ELF-1 (cell line): Measurements from ENCODE around the gene PSD4.

Source experiments
- DNase-seq: peaks from one replicate; pipeline ENCODE4 v3.0.0-alpha.2; 2016; ENCODE audit warnings: low read depth, low spot score

Gene PSD4

GRCh38 chr2:113184531-113185230 is 10.9 kb downstream of the PSD4 start:
- DNase-seq = no peak

- no peak for DNase-seq
Observed at GRCh38 chr2:113185664-113186432, 12.1 kb downstream of the PSD4 start.

- DNase-seq = no peak
Observed at GRCh38 chr2:113186433-113186796, 12.6 kb downstream of the PSD4 start.

DNA sequence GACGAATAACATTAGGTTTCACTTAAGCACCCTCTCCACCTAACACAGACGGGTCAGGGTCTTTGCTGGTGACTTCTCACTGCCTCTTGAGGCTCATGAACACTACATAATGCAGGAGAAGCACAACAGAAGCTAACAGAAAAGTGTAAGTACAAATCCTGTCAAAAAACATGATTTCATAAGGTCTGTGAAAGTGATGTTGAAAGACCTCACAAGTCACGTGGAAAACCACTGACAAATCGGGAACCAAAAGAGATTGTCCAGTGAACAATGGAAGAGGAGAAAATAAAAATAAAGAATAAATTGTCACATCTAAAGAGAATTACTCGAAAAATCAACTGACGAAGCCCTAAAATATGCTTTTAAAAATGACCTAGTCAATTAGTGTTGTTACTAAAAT is 14.0 kb downstream of the PSD4 start:
- no peak for DNase-seq

DNA sequence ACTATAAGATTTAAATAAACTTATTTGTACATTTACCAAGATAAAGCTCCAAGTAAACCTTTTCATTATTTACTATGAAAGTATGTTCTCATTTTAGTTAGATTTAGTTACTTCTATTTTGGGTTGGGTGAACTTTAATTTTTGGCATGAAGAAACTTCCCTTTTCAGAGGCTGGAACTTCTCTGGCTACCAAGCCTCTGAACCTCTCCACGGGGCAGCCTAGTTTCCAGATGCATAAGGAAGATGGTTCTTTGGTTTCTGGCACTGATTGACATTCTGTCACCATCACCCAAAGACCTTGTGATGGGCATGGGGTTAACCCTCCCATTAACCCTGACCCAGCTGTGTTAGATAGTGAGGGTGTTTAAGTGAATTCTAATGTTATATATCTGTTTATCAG is 17.1 kb downstream of the PSD4 start:
- DNase-seq = no peak

- DNase-seq = peak; percentile 81
Observed at GRCh38 chr2:113192459-113193100, 18.8 kb downstream of the PSD4 start.

- DNase-seq = no peak
Observed at GRCh38 chr2:113195923-113196501, 22.2 kb downstream of the PSD4 start.

- no peak for DNase-seq
Observed at GRCh38 chr2:113196839-113197238, 23.1 kb downstream of the PSD4 start.

DNA sequence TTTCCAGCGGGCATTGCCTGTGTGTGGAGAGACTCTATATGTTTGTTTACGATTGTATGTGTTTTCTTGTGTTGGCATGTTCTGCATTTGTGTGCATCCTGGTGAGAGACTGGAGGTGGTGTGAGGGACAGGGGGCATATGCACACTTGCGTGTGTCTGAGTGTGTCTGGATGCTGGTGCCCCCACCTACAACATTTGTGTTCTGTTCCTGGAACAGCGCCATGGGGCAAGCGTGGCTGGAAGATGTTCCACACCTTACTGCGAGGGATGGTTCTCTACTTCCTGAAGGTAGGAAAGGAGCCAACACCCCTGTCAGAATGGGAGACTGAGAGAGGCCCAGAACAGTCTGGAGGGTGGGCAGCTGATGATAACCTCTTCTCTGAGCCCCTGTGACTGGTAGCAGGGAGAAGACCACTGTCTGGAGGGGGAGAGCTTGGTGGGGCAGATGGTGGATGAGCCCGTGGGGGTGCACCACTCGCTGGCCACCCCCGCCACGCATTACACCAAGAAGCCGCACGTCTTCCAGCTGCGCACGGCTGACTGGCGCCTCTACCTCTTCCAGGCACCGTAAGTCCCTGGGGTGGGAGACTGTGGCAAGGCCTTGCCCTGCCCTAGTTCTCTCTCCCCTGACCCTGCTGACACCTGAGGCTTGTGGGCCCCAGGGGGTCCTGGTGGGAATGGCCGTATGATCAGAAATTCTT is 23.7 kb downstream of the PSD4 start:
- no peak for DNase-seq

DNA sequence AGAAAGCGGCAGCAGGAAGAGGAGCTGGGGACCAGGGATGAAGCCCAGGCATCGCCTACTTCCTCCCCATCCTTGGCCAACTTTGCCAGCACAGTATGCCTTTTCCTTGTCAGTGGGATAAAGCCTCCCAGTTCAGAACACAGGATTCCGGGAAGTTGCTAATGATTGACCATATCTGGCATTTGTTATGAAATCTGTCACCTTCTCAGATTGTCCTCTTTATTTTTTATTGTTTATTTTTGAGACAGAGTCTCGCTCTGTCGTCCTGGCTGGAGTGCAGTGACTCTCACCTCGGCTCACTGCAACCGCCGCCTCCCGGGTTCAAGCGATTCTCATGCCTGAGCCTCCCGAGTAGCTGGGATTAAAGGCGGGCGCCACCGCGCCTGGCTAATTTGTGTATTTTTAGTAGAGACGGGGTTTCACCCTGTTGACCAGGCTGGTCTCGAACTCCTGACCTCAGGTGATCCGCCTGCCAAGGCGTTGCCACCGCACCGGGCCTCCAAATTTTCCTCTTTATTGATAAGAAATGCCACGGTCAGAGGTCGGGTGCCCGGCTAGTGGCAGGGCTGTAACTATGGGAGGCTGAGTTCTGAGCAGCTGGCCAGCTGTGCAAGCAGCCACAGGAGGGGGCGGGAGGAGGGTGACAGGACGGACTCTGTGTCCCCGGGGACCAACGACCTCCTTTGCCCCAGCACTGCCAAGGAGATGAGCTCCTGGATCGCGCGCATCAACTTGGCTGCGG is 24.4 kb downstream of the PSD4 start:
- DNase-seq = no peak

GRCh38 chr2:113198790-113199612 is 25.2 kb downstream of the PSD4 start:
- DNase-seq = peak; percentile 89

DNA sequence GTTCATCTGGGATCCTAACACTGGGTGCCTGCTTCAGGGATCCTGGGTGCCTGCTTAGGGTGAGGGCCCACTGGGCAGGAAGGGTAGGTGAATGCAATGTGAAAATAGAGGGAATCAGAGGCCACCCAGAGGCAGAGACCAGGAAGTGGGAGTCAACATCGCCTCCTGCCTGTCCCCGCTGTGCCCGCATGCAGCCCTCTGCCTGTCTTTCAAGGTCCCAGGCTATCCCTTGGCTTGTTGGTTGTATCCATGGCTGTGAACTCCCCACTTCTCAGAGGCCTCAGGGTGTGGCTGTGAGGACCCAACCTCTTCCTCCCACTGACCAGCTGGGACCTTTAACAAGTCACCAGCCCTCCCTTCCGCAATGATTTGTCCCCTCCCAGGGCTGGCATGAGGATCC is 26.5 kb downstream of the PSD4 start:
- DNase-seq = peak; percentile 31

DNA sequence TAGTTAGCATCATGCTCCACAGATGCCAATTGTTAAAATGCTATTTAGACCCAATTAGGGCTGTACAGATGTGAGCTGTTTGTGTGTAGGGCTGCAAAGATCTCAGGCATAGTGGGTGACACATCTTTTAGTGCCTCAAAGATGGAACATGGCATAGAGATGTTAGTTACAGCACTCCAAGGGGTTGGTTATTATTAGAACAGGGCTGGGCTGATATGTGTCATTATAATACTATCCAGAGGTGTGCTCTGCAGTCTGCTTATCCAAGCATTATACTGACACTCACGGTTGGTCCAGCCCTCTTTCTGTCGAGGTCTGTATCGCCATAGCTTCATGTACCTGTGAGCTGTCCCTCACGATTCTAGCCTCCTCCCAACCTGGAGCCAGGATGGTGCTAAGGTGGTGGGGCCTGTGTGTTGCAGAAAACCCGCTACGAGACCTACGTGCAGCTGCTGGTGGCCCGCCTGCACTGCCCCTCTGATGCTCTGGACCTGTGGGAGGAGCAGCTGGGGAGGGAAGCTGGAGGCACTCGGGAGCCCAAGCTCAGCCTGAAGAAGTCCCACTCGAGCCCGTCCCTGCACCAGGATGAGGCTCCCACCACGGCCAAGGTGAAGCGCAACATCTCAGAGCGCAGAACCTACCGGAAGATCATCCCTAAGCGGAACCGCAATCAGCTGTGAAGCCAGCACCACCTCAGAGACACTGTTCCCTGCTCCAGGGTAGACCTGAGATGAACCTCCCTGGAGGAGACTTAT is 27.1 kb downstream of the PSD4 start:
- no peak for DNase-seq

DNA sequence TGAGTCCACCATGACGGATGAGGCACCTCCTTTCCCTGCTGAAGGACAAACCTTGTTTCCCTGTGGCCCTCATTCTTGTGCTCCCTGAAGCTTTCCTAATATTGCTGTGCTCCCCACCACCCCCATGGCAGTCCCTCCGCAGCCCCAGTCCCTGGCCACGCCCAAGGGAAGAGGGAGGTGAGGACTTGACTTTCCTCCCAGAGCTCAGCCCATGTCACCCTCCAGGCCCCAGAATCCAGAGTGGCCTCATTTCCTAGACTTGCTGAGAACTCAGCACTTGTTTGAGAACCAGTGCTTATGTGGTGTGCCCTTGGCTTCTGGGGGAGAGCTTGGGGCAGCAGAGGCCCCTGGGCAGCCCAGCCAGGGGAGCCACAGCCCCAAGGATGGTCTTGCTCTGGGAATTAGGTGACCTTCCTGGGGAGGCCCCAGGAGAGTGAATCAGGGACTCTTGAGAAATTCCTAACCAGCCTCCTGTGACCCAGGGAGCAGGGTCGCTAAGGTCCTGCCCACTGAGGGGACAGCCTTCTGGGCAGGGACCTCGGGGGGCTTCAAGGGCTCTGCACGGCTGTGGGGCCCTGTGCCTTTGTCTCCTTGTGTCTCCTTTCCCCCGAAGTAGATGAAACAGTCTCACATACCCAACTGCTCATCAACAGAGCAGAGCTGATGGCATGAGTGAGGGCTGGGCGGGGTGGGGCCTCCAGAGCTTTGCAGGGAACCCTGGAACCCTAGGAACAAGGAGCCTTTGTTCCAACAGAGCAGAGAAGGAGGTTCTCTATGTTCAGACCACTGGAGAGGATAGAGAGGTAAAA is 27.9 kb downstream of the PSD4 start:
- no peak for DNase-seq

DNA sequence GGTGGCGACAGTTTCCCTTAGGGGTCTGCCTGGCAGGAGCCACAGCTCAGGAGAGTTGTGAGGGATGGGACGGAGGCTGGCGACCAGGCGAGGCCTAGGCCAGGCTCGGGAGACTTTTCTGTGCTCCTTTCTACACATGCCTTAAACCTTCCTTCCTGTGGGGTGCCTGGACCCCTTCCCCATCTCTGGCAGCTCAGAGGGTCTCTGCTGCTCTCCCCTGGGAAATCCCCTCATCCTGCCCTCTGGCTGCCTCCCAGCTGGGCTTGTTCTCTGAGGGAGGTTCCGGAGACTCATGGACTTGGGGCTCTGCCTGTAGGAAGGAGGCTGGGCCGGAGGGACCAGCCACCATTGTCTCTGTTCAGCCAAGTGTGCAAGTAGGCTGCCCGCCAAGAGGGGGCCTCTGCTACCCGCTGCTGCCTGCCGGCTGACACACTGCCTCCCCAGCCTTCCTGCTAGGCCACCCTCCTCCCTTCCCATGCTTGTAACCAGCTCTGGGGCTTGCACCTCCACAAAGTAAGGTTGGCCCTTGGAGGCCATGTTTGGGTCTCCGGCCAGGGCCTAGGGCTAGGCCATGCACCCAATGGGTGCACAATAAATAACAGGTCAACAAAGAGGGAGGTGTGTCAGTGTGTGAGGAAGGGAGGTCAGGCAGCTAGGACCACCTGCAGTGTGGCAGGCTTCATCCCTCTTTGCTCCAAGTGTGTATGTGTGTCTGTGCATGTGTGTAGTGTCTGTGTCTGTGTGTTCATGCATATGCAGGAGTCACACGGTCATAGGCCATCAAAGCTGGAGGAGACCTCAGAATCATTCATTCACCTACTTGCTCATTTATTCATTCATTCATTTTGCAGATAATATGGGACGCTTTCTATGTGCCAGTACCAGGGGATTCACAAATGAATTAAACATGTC is 28.8 kb downstream of the PSD4 start:
- DNase-seq = peak; percentile 24

GRCh38 chr2:113203217-113203530 is 29.4 kb downstream of the PSD4 start:
- no peak for DNase-seq

- DNase-seq = peak; percentile 92
Observed at GRCh38 chr2:113203901-113204519, 30.2 kb downstream of the PSD4 start.
